ENCODE data around the gene MFSD12. TPM values are rescaled to one million over a fixed set of nuclear protein-coding genes. Genes with fewer than 3 reads are reported as not detected.

The MFSD12 gene
- total and polyA plus RNA-seq, 2 donors (not counting 3 experiments of a cell fraction or from before 2014, with no cell fraction given): 51.7 to 78.9 TPM

- no peak overlapping the region for H3K9ac ChIP-seq (replicated peaks; ENCODE audit: extremely low read depth, insufficient read depth, low read length)
- TF ChIP-seq FOS (IDR thresholded peaks at IDR 0.05; ENCODE audit: borderline replicate concordance, insufficient read depth, low read length): no peak
- no peak for TF ChIP-seq POLR2AphosphoS5 (IDR thresholded peaks at IDR 0.05; ENCODE audit: insufficient read depth, low read depth, low read length)
- no peak for TF ChIP-seq POLR2A (IDR thresholded peaks at IDR 0.05; ENCODE audit: low read depth, low read length)
- TF ChIP-seq CTCF (IDR thresholded peaks at IDR 0.05; ENCODE audit: extremely low read depth in 1 of 2, insufficient read depth in 1 of 2, low read depth in 1 of 2, low read length in 2 of 2): no peak
- no peak for TF ChIP-seq JUN (IDR thresholded peaks at IDR 0.05; ENCODE audit: borderline replicate concordance, insufficient read depth, insufficient read length, low read depth)
- TF ChIP-seq GATA2 (IDR thresholded peaks at IDR 0.05; ENCODE audit: insufficient read depth, insufficient read length, low read depth, low read length): no peak
- dilution Hi-C loops (cut with MboI; ENCODE audit: extremely low pct_ligation_motif_present, low sequenced_read_pairs): no loop called here
- no peak overlapping the region for H2AFZ ChIP-seq (ENCODE audit: low read depth, low read length)
- BruUV-seq (replicated peaks): no TSS peak
- CTCF ChIA-PET: interaction anchor here (1.6 to 2.4 kb wide), 2 partner anchors 8 to 19 kb away, joined by 3 to 10 read pairs; no protein-coding TSS in a partner anchor
- no peaks in the 10 kb centered on the region for H3K36me3 ChIP-seq (ENCODE audit: control insufficient read depth in 2 of 2, extremely low read depth in 1 of 2, insufficient read depth in 2 of 2, low read length in 2 of 2)
- POLR2A ChIA-PET: no interaction called here
- H3K4me3 ChIP-seq (replicated peaks in 1 of 3; ENCODE audit: insufficient read depth in 1 of 3, low read depth in 1 of 3, low read length in 3 of 3): no peak overlapping the region
- DNase-seq (ENCODE audit: low read depth, low spot score): no peak
- no peaks in the 10 kb centered on the region for H3K9me3 ChIP-seq (replicated peaks; ENCODE audit: control insufficient read depth, insufficient read depth, low read length)
- FAIRE-seq: no peak
- H3K27ac ChIP-seq (ENCODE audit: insufficient read depth, low read depth, low read length): no peak overlapping the region
- H3K79me2 ChIP-seq (ENCODE audit: control insufficient read depth, insufficient read depth, low read length): no peaks in the 10 kb centered on the region
- no peaks in the 10 kb centered on the region for H3K27me3 ChIP-seq (ENCODE audit: control insufficient read depth in 2 of 2, insufficient read depth in 2 of 2, low read length in 2 of 2)
- H3K4me2 ChIP-seq (ENCODE audit: insufficient read depth, low read length): no peak overlapping the region
- H3K9me1 ChIP-seq (replicated peaks; ENCODE audit: control insufficient read depth, extremely low read depth, insufficient read depth, low read length): no peaks in the 10 kb centered on the region
- intact Hi-C loops (cut with micrococcal nuclease): no loop called here
- no peaks in the 10 kb centered on the region for H4K20me1 ChIP-seq (replicated peaks; ENCODE audit: control insufficient read depth, extremely low read depth, insufficient read depth, low read length)
- no peaks in the 10 kb centered on the region for H3K4me1 ChIP-seq (ENCODE audit: control insufficient read depth, extremely low read depth, insufficient read depth, low read length)
Measured at GRCh38 chr19:3563709-3564524, 6.5 kb upstream of the MFSD12 start.

Data from endothelial cell of umbilical vein (primary cell).